HT1080 (cell line): ENCODE results near the gene ATP2A2. TPM values are rescaled to one million over a fixed set of nuclear protein-coding genes. Genes with fewer than 3 reads are reported as not detected.
A peak's percentile ranks its signal among the peaks of the same experiment; 100 is the strongest.
"Not testable (repeated sequence)": the region's sequence is repeated elsewhere in the genome, so short reads cannot be mapped to it uniquely, and the experiment has no call there.

Experiments used
- DNase-seq: peaks from one replicate; pipeline ENCODE4 v3.0.0-alpha.2; 2015; ENCODE audit warnings: low read depth
- polyA plus RNA-seq, 2 experiments: library from polyadenylated mRNA; depleted of rRNA; stranded (reverse); fragments of >200 nt; gene quantifications; 2 replicates each; pipeline ENCODE4 v1.2.3, GENCODE V29; 2015
- total RNA-seq: library from RNA; depleted of rRNA; stranded (reverse); fragments of >200 nt; shearing (Covaris generic); gene quantifications from 2 replicates; pipeline ENCODE4 v1.2.3, GENCODE V29; 2014; rRNA removed

The ATP2A2 gene
- 93.8 and 114 TPM in 2 replicates for total RNA-seq
- polyA plus RNA-seq (2015; cell fraction: cytosol; rRNA removed) = 108 and 138 TPM in 2 replicates
- 284 and 324 TPM in 2 replicates for polyA plus RNA-seq (2015; cell fraction: nucleus; rRNA removed)

GRCh38 chr12:110280779-110281548 lies at the start of gene ATP2A2:
Gene ATP2A2 (plus strand): TSS chr12:110281247. CDS start chr12:110281790, 543 bp downstream.
- peak; percentile 87 for DNase-seq

- DNase-seq = no peak
Measured at GRCh38 chr12:110233212-110233903, 47.7 kb upstream of the ATP2A2 start.

GRCh38 chr12:110234331-110234751 lies 46.7 kb upstream of the ATP2A2 start:
- DNase-seq = no peak

DNA sequence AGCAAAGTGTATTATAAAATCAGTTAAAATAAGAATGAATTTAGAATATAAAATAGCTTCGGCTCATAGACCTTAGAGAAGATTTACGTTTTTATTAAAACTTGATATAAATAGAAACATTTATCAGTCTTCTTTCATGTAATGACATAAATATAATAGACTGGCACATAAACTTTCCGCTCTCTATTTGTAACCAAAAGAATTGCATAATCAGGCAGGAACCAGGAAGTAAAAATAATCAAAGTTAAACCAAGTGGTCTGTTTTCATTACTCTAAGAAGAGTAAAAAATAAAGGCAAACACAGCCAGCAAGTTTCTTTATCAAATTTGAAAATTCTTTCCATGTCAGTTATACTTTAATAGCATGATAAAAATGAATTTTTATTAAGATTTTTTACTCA lies 46.3 kb upstream of the ATP2A2 start:
- DNase-seq = no peak

DNA sequence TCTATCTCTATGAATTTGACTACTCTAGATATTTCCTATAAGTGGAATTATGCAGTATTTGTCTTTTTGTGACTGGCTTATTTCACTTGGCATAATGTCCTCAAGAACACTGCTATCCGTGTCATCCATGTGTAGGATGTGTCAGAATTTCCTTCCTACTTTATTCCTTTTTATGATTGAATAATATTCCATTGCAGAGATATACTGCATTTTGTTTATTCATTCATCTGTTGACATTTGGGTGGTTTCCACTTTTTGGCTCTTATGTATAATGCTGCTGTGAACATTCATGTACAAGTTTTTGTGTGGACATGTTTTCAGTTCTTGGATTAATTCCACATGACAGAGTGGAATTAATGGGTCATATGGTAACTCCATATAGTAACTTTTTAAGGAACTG lies 45.7 kb upstream of the ATP2A2 start:
- DNase-seq = no peak

DNA sequence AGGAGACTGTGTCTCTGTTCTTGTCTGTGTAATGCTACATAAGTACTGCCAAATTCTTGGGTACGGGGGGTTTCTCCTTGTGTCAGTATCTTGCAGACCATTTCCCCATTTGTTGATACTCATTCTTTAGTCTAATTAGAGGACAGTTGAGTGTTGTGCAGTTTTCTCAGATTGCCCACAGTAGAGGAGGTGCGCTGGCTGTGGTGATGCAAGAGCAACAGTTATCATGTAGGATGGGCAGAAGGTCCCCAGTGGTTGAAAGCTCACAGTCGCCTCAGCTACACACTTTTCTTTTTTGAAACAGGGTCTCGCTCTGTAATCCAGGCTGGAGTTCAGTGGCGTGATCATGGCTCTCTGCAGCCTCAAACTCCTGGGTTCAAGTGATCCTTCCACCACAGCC lies 37.8 kb upstream of the ATP2A2 start:
- DNase-seq = no peak

GRCh38 chr12:110244372-110244771 lies 36.7 kb upstream of the ATP2A2 start:
- no peak for DNase-seq

GRCh38 chr12:110244829-110245228 lies 36.2 kb upstream of the ATP2A2 start:
- no peak for DNase-seq

DNA sequence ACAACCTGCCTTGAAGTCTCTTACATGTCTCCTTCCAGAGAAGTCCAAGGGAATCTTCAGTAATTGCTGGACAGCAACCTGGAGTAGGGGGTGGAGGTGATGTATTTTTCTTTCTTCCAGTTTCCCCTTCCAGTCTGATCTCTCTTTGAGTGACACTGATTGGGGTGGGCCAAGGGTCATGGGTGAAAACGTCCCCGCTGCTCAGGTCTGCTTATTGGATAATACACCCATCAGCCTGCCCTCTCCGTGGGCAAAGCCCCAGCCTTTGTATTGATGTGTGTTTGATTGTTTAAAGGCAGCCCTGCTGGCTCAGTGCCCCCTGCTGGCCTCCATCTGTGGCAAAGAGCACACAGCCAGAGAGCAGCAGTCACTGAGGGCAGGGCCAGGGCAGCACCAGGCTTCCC lies 35.7 kb upstream of the ATP2A2 start:
- peak; percentile 36 for DNase-seq

GRCh38 chr12:110246636-110247339 lies 34.3 kb upstream of the ATP2A2 start:
- no peak for DNase-seq

DNA sequence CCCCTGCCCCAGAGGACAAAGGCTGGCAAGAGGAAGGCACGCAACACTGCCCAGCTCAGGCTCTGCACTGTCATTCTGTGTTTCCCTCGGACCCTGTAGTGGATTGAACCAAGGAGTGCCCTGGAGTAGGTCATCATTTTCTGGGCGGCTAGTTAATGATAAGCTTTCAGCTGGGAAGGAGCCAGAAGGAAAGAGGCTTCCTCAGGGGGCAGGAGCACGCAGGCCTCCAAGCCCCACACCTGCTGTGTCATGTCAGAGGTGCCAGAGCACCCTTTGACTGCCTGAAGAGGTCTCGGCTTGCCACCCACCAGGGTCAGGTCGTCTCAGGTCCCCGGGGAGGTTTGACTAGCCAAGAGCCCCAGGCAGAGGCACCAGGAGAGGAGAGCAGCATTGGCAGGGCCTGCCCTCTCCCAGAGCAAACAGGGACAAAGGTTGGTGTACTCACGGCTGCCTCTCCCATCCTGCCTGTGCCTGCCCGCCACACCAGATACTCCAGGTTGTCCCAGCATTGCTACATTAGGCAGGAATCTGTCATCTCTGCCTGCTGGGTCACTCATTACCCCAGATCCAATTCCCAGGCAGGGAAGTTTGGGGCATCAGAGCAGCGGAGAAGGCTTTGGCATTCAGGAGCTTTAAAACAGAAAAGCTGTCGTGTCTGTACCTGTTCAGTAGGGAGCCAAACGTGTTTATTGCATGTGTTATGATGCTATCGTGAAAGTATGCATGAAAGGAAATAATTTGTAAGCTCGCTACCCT lies 33.5 kb upstream of the ATP2A2 start:
- no peak for DNase-seq

- no peak for DNase-seq
Measured at GRCh38 chr12:110248096-110248447, 33.0 kb upstream of the ATP2A2 start.

GRCh38 chr12:110249105-110249504 lies 31.9 kb upstream of the ATP2A2 start:
- no peak for DNase-seq

DNA sequence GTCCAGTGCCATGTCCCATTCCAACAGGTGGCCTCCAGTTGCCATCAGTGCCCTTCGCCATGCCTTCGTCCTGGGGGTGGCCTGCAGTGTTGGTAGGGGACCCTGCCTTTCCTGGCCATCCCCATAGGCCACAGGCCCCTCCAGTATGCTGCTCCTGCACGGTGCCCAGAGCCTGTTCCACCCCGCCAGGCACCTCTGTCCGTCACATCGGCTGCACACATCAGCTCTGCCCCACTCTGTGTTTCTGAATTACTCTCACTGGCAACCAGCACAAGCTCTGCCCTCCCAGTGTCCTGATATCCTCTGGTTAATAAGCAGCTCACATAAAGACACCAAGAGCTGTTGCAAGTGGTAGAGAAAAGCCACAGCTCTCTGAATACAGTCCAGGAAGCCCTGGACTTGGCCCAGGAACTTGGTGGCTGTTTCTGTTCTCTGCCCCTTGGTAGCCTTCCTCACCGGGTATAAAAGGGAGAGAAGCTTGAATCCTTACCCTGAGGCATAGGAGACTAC lies 31.3 kb upstream of the ATP2A2 start:
- DNase-seq = no peak

DNA sequence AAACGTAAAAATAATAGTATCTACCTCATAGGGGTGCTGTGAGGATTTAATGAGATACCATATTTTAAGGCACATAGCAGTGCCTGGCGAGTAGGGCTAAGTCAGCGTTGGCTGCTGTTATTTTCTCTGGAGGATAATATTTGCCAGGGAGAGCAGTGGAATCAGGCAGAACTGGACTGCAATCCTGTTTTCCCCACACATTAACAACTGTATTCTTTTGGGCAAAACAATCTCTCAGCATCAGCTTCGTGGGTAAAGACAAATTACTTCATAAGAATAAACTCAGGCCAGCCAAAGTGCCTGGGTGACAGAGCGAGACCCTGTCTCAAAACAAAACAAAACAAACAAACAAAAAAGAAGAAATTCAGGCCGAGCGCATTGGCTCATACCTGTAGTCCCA lies 29.7 kb upstream of the ATP2A2 start:
- no peak for DNase-seq

DNA sequence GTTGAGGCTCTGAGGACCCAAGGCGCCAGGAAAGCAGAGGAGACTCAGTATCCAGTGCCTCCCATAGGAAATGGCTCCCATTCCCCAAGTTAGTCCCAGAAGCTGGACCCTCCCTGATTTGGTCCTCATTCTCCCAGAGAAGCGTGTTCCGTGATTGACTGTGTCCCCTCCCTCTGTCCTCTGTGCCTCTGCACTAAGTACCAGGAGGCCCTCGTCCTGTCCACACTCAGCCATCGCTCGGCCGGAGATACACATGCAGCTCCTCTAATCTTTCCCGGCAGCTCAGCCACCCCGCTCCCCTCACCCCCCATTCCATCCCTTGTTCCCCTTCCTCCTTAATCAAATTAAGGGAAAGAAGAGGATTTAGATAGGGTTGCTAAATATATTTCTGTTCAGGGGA lies 28.3 kb upstream of the ATP2A2 start:
- no peak for DNase-seq

GRCh38 chr12:110253176-110253575 lies 27.9 kb upstream of the ATP2A2 start:
- DNase-seq = no peak

- DNase-seq = no peak
Measured at GRCh38 chr12:110254971-110255540, 26.0 kb upstream of the ATP2A2 start.

GRCh38 chr12:110255890-110256456 lies 25.1 kb upstream of the ATP2A2 start:
- not testable (repeated sequence) for DNase-seq

GRCh38 chr12:110256780-110257431 lies 24.1 kb upstream of the ATP2A2 start:
- no peak for DNase-seq
